ENCODE results near the gene TAF6L. TPM values are rescaled to one million over a fixed set of nuclear protein-coding genes. Genes with fewer than 3 reads are reported as not detected.
"Not testable (repeated sequence)": the region's sequence is repeated elsewhere in the genome, so short reads cannot be mapped to it uniquely, and the experiment has no call there.

TAF6L gene
- total RNA-seq, 1 donor from 2014 or later, result 23.9 TPM

- peaks cover 44% of the 10 kb centered on the region for H3K4me1 ChIP-seq
- peak overlapping the region; percentile 77 for H3K4me3 ChIP-seq
- ATAC-seq (no peak), DNase-seq (no peak)
- H3K36me3 ChIP-seq, result peaks cover 37% of the 10 kb centered on the region
- no peaks in the 10 kb centered on the region for H3K27me3 ChIP-seq
- TF ChIP-seq CTCF (IDR thresholded peaks at IDR 0.05), result no peak
- H3K27ac ChIP-seq, result peak overlapping the region; percentile 95
- H3K9me3 ChIP-seq, result no peaks in the 10 kb centered on the region
- intact Hi-C loops (cut with DNase I), result no loop called here
Observed at GRCh38 chr11:62726915-62727164, 44.4 kb upstream of the TAF6L start.

GRCh38 chr11:62727165-62727871 is 43.9 kb upstream of the TAF6L start, which contains the start of gene HNRNPUL2:
Gene HNRNPUL2 (minus strand): TSS chr11:62727457. CDS start chr11:62727156, 301 bp downstream.
- ATAC-seq (peak; percentile 93), DNase-seq (peak; percentile 99)
- intact Hi-C loops (cut with DNase I), result no loop called here
- Histone ChIP-seq H3K27me3 (no peaks in the 10 kb centered on the region), H3K36me3 (peaks cover 32% of the 10 kb centered on the region), H3K9me3 (no peaks in the 10 kb centered on the region), H3K27ac (peak within 1 kb of the TSS; percentile 95), H3K4me3 (peak within 1 kb of the TSS; percentile 77), H3K4me1 (peaks cover 39% of the 10 kb centered on the region)
- no peak for TF ChIP-seq CTCF (IDR thresholded peaks at IDR 0.05)

GRCh38 chr11:62727872-62728170 is 43.4 kb upstream of the TAF6L start:
- H3K4me3 ChIP-seq, result peak overlapping the region; percentile 77
- H3K36me3 ChIP-seq, result peaks cover 27% of the 10 kb centered on the region
- intact Hi-C loops (cut with DNase I), result no loop called here
- peak overlapping the region; percentile 95 for H3K27ac ChIP-seq
- DNase-seq (peak; percentile 87), ATAC-seq (peak; percentile 66)
- no peaks in the 10 kb centered on the region for H3K9me3 ChIP-seq
- H3K27me3 ChIP-seq, result no peaks in the 10 kb centered on the region
- no peak for TF ChIP-seq CTCF (IDR thresholded peaks at IDR 0.05)
- peaks cover 39% of the 10 kb centered on the region for H3K4me1 ChIP-seq

- intact Hi-C loops (cut with DNase I), result no loop called here
- H3K4me1 ChIP-seq, result peaks cover 39% of the 10 kb centered on the region
- DNase-seq, result peak; percentile 92
Observed at GRCh38 chr11:62728171-62728988, 42.8 kb upstream of the TAF6L start, which contains the start of gene TTC9C. Gene TTC9C (plus strand): TSS chr11:62728486. CDS start chr11:62728849, 363 bp downstream.

GRCh38 chr11:62730076-62730475 is 41.1 kb upstream of the TAF6L start:
- H3K27me3 ChIP-seq; DNase-seq; H3K9me3 ChIP-seq; intact Hi-C loops (cut with DNase I); H3K27ac ChIP-seq; ATAC-seq: not testable (repeated sequence)
- peak overlapping the region; percentile 77 for H3K4me3 ChIP-seq
- peaks cover 23% of the 10 kb centered on the region for H3K4me1 ChIP-seq
- peaks cover 29% of the 10 kb centered on the region for H3K36me3 ChIP-seq

More at GRCh38 chr11:62728171-62728988, 42.8 kb upstream of the TAF6L start, which contains the start of gene TTC9C:
- H3K4me3 ChIP-seq, result peak within 1 kb of the TSS; percentile 77
- ATAC-seq, result peak; percentile 68
- H3K9me3 ChIP-seq, result no peaks in the 10 kb centered on the region
- no peak for TF ChIP-seq CTCF (IDR thresholded peaks at IDR 0.05)
- peak within 1 kb of the TSS; percentile 95 for H3K27ac ChIP-seq
- no peaks in the 10 kb centered on the region for H3K27me3 ChIP-seq
- peaks cover 25% of the 10 kb centered on the region for H3K36me3 ChIP-seq

- Histone ChIP-seq H3K27ac (no peak overlapping the region), H3K4me1 (peaks cover 21% of the 10 kb centered on the region), H3K9me3 (no peaks in the 10 kb centered on the region), H3K36me3 (peaks cover 57% of the 10 kb centered on the region), H3K4me3 (no peak overlapping the region), H3K27me3 (no peaks in the 10 kb centered on the region)
- ATAC-seq, result no peak
- intact Hi-C loops (cut with DNase I), result no loop called here
- no peak for TF ChIP-seq CTCF (IDR thresholded peaks at IDR 0.05)
- no peak for DNase-seq
Observed at GRCh38 chr11:62732830-62733229, 38.4 kb upstream of the TAF6L start.

All from upper lobe of right lung (tissue), 1 donor.